ENCODE results near the gene ARF1.

DNA sequence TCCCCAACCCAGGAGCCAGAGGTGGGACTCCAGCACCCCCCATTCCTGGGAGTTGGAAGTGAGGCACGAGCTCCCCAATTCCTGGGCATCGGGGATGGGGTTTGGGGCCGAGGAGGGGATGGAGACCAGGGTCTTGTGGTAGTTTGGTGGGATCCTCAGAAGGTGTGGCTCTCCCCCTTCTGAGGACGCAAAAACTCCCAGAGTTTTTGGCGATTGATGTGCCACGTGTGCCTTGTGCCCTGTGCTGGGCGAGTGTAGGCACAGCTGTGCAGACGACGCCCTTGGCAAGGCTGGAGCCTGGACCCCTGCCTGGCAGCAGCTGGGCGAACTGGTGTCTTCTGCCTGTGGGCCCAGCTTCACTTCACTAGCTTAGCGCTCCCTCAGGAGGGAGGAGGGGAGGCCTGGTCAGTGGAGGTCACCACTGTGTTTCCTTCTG, 60.2 kb downstream of the ARF1 start:
- TF ChIP-seq, protein P1, sequence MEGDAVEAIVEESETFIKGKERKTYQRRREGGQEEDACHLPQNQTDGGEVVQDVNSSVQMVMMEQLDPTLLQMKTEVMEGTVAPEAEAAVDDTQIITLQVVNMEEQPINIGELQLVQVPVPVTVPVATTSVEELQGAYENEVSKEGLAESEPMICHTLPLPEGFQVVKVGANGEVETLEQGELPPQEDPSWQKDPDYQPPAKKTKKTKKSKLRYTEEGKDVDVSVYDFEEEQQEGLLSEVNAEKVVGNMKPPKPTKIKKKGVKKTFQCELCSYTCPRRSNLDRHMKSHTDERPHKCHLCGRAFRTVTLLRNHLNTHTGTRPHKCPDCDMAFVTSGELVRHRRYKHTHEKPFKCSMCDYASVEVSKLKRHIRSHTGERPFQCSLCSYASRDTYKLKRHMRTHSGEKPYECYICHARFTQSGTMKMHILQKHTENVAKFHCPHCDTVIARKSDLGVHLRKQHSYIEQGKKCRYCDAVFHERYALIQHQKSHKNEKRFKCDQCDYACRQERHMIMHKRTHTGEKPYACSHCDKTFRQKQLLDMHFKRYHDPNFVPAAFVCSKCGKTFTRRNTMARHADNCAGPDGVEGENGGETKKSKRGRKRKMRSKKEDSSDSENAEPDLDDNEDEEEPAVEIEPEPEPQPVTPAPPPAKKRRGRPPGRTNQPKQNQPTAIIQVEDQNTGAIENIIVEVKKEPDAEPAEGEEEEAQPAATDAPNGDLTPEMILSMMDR (conservative IDR thresholded peaks at IDR 0.05 in 1 of 2, IDR thresholded peaks at IDR 0.05 in 1 of 2; ENCODE audit: extremely low read depth in 1 of 2, insufficient read depth in 1 of 2, low read depth in 1 of 2, low read length in 2 of 2): no peak
- no peak for TF ChIP-seq EZH2 (IDR thresholded peaks at IDR 0.05; ENCODE audit: borderline replicate concordance, low read length)
